KMS-11 (cell line): ENCODE data around the gene PTPRA.

Source experiments
- H2AFZ ChIP-seq: fragments of 200-600 bp; sonication (generic); 2 replicates; pipeline ENCODE4 v1.6.1; 2016; ENCODE audit warnings: antibody characterized with exemption, mixed run types, low read depth
- H3K27ac ChIP-seq: fragments of 200-600 bp; sonication (generic); 2 replicates; pipeline ENCODE4 v1.6.1; 2016; ENCODE audit warnings: mild to moderate bottlenecking, mixed run types
- H3K27me3 ChIP-seq: fragments of 200-600 bp; sonication (generic); 2 replicates; pipeline ENCODE4 v1.6.1; 2017; ENCODE audit warnings: mild to moderate bottlenecking, low read depth, mixed run types, moderate library complexity; ENCODE audit not compliant: insufficient read depth
- H3K36me3 ChIP-seq: fragments of 200-600 bp; sonication (generic); 2 replicates; pipeline ENCODE4 v1.6.1; 2017; ENCODE audit warnings: mild to moderate bottlenecking, mixed run types; ENCODE audit not compliant: insufficient read depth
- H3K4me1 ChIP-seq: fragments of 200-600 bp; sonication (generic); 2 replicates; pipeline ENCODE4 v1.6.1; 2016; ENCODE audit warnings: mild to moderate bottlenecking, low read depth, mixed run types; ENCODE audit not compliant: poor library complexity, severe bottlenecking
- H3K4me2 ChIP-seq: fragments of 200-600 bp; sonication (generic); 2 replicates; pipeline ENCODE4 v1.7.0; 2016; ENCODE audit warnings: mild to moderate bottlenecking, mixed run types
- H3K4me3 ChIP-seq: fragments of 200-600 bp; sonication (generic); IDR thresholded peaks from 2 replicates; pipeline ENCODE4 v1.6.1; 2017; ENCODE audit warnings: low read depth, low read length, mixed read lengths; ENCODE audit not compliant: insufficient read depth
- H3K79me2 ChIP-seq: fragments of 200-600 bp; sonication (generic); 2 replicates; pipeline ENCODE4 v1.6.1; 2016; ENCODE audit warnings: low read depth, mixed run types; ENCODE audit not compliant: insufficient read depth
- H3K9ac ChIP-seq: fragments of 200-600 bp; sonication (generic); 2 replicates; pipeline ENCODE4 v1.6.1; 2016; ENCODE audit warnings: mild to moderate bottlenecking, mixed run types
- H4K20me1 ChIP-seq: fragments of 200-600 bp; sonication (generic); 2 replicates; pipeline ENCODE4 v1.6.1; 2016; ENCODE audit warnings: mild to moderate bottlenecking, mixed run types; ENCODE audit not compliant: insufficient read depth
- CTCF ChIP-seq: fragments of 200-600 bp; sonication (generic); conservative IDR thresholded peaks from 2 replicates; pipeline ENCODE4 v1.6.1; 2017; ENCODE audit warnings: low read depth, mild to moderate bottlenecking, antibody characterized with exemption, low read length, moderate library complexity, mixed read lengths

PTPRA gene

GRCh38 chr20:2847802-2848201 lies 25.5 kb upstream of the PTPRA start:
- Histone ChIP-seq H3K4me1 (no peaks in the 10 kb centered on the region), H2AFZ (no peak overlapping the region), H3K79me2 (no peaks in the 10 kb centered on the region), H3K4me3 (no peak overlapping the region), H3K4me2 (no peak overlapping the region), H4K20me1 (no peaks in the 10 kb centered on the region), H3K9ac (no peak overlapping the region), H3K27me3 (no peaks in the 10 kb centered on the region), H3K27ac (no peak overlapping the region), H3K36me3 (no peaks in the 10 kb centered on the region)
- TF ChIP-seq CTCF, result no peak

- Histone ChIP-seq H4K20me1 (no peaks in the 10 kb centered on the region), H3K79me2 (no peaks in the 10 kb centered on the region), H3K36me3 (no peaks in the 10 kb centered on the region), H3K4me1 (no peaks in the 10 kb centered on the region), H3K9ac (no peak overlapping the region), H3K27ac (no peak overlapping the region), H2AFZ (no peak overlapping the region), H3K27me3 (no peaks in the 10 kb centered on the region), H3K4me3 (no peak overlapping the region), H3K4me2 (no peak overlapping the region)
- no peak for TF ChIP-seq CTCF
Measured at GRCh38 chr20:2849529-2849928, 23.8 kb upstream of the PTPRA start.

- Histone ChIP-seq H3K9ac (no peak overlapping the region), H3K36me3 (no peaks in the 10 kb centered on the region), H3K4me3 (no peak overlapping the region), H3K79me2 (no peaks in the 10 kb centered on the region), H3K27me3 (no peaks in the 10 kb centered on the region), H3K4me1 (no peaks in the 10 kb centered on the region), H3K27ac (no peak overlapping the region), H3K4me2 (no peak overlapping the region), H2AFZ (no peak overlapping the region), H4K20me1 (no peaks in the 10 kb centered on the region)
- TF ChIP-seq CTCF, result no peak
Measured at GRCh38 chr20:2851086-2851485, 22.2 kb upstream of the PTPRA start.

- no peak overlapping the region for H3K9ac ChIP-seq
- H3K4me3 ChIP-seq, result no peak overlapping the region
- H2AFZ ChIP-seq, result no peak overlapping the region
- H3K79me2 ChIP-seq, result no peaks in the 10 kb centered on the region
- H3K27me3 ChIP-seq, result no peaks in the 10 kb centered on the region
- no peaks in the 10 kb centered on the region for H4K20me1 ChIP-seq
- no peak overlapping the region for H3K4me2 ChIP-seq
- no peak overlapping the region for H3K27ac ChIP-seq
- no peak for TF ChIP-seq CTCF
- H3K36me3 ChIP-seq, result no peaks in the 10 kb centered on the region
- no peaks in the 10 kb centered on the region for H3K4me1 ChIP-seq
Measured at GRCh38 chr20:2858591-2858990, 14.7 kb upstream of the PTPRA start.
